CD4-positive, alpha-beta T cell treated with Interferon gamma for 1 hour (primary cell): Measurements from ENCODE around the gene MVB12B.
"Not testable (repeated sequence)": the region's sequence is repeated elsewhere in the genome, so short reads cannot be mapped to it uniquely, and the experiment has no call there.

ENCODE experiments used
- DNase-seq: peaks from one replicate; pipeline ENCODE4 v3.0.0-alpha.2; 2020

MVB12B gene

DNA sequence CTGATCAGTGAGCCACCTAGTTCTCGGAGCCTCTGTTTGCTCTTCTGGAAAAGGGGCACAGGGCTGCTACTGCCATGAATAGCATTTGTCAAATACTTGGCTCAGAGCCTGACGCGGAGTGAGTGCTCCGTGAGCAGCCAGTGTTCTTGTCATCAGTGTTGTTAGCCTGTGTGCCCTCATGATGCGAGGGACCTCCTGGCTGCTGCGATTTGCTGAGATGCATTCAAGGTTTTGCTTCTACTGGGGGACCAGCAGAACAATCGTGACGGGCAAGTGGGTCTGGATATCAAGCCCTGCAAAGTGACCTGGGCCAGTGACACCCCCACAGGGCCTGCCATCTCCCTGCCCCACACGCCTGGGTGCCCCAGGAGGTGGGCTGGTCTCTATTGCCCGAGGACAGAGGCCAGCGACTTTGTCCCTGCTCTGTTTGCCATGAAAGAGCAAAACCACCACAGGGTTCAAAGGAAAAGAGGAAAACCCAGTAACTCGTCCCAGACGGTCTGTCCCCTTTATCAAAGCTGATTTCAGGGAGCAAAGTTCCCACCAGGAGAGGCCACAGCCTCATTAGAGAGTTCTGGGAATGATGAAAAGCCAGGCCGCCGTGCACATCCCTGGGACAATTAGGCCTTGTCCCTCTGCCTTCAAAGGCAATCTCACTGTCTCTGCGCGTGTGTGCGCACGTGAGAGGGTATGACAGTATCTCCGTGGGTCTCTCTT is 200.6 kb downstream of the MVB12B start:
- no peak for DNase-seq

DNA sequence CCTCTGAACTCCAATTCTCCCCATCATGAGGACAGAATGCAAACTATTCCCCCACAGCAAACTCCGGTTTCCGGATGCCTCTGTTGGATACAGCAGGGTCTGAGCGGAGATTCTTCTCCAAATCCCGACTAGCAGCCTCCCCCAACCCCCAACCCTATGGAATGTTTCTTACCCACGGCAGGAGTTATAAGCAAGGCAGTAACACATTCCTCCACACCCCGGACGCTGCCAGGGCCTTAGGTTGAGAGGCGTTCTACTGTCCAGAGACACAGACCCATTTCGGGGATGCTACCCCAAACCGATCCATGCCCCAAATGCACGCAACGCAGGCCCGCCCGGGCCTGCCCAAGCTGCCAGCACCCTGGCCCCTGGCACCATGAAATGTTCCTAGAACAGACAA is 201.5 kb downstream of the MVB12B start:
- DNase-seq, result no peak

GRCh38 chr9:126528915-126529314 is 202.3 kb downstream of the MVB12B start:
- DNase-seq, result no peak

DNA sequence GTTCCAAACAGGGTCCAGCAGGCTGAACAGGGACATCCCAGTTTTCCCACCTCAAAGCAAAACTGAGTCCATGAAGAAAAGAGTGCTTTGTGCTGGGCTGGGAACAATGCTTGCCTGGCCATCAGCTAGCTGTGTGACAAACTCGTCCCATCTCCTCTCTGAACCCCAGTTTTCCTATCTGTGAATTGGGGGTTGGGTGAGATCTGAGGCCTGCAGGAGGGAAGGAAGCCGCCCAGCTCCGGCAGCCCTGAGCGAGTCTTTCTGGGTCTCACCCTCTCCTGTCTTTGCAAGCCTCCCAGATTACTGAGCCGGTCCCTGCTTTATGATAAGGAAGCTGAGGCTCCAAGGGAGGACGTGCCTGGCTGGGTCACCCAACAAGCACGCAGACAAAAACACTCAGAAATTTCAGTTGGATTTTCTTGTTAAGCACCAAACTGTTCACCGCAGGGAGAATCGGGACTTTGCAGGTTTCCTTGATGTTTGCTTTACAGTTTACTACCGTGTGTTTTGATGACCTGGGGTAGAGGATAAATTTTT is 204.5 kb downstream of the MVB12B start:
- DNase-seq, result no peak

- DNase-seq, result no peak
Observed at GRCh38 chr9:126531591-126531990, 205.0 kb downstream of the MVB12B start.

DNA sequence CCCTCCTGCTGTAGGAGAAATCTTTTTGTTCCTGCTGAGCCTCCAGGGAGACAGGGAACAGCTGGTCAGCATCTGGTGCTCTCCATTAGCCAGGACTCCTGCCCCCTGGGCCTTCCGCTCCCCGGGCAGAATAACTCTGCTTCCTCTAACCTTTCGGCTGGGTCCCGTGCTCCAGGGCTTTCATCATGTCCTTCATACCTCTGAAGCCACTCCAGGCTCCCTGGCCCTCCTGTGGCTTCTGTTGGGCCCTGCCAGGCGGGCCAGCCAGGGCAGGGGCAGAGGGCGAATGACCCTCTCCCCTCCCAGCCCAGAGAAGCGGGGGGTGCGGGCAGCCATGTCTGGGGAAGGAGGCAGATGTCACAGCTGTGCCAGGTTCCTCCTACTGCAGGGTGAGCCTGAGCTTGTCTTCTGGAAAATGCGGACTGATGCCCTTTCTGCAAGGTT is 205.4 kb downstream of the MVB12B start:
- no peak for DNase-seq

GRCh38 chr9:126532489-126532888 is 205.9 kb downstream of the MVB12B start:
- DNase-seq, result no peak

- no peak for DNase-seq
Observed at GRCh38 chr9:126532951-126533925, 206.6 kb downstream of the MVB12B start.

DNA sequence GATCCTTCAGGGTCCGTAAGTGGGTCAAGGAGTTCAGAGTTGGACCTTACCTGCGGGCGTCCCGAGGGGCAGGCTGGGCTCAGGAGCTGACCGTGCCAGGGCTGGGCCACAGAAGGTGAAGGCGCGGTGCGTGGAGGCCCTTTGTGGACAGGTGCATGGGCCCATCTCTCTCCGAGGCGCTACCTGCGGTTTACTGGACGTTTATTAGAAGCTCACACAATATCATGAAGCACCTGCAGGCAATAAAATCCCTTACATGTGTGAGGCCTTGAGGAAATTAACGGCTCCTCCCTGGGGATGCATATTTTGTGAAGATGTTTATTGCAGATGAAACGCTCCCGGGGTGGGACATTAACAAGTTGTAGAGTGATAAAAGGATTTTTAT is 207.3 kb downstream of the MVB12B start:
- DNase-seq, result no peak

DNA sequence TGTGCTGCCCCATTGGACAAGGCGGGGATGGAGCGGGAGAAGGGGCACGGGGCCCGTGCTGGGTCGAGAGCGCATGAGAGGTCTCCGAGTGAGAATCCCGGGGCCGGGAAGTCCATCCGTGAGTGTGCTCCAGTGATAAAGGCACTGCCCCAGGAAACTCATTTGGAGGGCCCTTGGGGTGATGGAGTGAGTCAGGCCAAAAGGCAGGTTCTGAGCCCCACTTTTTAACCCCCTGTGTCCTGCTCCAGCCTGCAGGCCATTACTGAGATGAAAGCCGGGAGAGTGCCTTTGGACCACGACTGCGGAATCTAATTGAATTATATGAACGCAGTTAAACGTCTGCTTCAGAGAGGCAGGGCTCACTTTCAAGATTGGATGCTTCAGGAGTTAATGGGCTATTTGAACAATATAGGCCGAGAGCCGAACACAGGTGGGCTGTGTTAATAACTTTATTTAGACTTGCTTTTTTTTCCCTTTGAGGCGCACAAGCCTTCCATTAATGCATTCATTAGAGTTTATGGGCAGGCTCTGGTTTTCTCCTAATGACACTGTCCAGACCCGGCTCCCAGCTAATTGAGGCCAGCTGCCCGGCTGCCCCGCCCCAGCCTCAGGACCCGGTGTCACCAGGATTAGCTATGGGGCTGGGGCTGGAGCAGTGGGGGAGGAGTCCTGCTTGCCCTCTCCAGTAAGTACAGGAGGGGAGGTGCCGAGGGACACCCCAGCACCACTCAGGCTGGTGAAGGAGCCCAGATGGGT is 208.0 kb downstream of the MVB12B start:
- DNase-seq, result no peak

GRCh38 chr9:126536131-126536530 is 209.5 kb downstream of the MVB12B start:
- no peak for DNase-seq

GRCh38 chr9:126536841-126537465 is 210.3 kb downstream of the MVB12B start:
- no peak for DNase-seq

GRCh38 chr9:126538550-126538949 is 211.9 kb downstream of the MVB12B start:
- no peak for DNase-seq

GRCh38 chr9:126540398-126540797 is 213.8 kb downstream of the MVB12B start:
- DNase-seq, result not testable (repeated sequence)

DNA sequence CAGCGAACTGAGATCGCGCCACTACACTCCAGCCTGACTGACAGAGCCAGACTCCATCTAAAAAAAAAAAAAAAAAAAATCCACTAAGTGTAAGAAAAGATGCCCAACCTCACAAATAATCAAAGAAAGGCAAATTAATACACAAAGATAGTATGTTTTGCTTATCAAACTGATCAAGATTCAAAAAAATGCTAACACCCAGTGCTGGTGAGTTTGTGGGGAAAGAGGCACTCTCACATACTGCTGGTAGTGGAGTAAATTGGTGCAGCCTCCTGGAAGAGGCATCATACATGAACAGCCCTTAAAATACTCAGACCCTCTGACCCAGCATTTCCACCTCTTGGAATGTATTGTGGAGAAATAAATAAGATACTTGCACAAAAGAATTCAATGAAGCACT is 216.9 kb downstream of the MVB12B start:
- DNase-seq, result no peak

DNA sequence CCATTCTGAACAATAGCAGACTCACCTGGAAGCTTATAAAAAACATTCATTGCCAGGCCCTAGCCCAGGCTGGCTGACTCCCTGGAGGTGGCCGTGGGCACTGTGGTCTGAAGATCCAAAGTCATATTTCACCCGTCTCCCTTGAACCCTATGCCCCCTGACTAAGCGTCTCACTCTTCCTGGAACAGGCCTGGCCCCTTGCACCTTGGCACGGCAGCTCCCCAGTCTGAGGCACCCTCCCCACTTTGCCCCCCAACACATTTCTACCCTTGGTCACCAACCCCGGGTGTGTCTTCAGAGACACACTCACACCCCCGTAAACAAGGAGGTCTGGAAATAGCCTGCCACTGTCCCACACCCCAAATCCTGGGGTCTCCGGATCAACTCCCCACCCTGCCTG is 218.5 kb downstream of the MVB12B start:
- DNase-seq, result no peak

- DNase-seq, result no peak
Observed at GRCh38 chr9:126546036-126546435, 219.4 kb downstream of the MVB12B start.

GRCh38 chr9:126548312-126548711 is 221.7 kb downstream of the MVB12B start:
- no peak for DNase-seq

- no peak for DNase-seq
Observed at GRCh38 chr9:126549246-126550006, 222.8 kb downstream of the MVB12B start.

- DNase-seq, result no peak
Observed at GRCh38 chr9:126550891-126551351, 224.3 kb downstream of the MVB12B start.

DNA sequence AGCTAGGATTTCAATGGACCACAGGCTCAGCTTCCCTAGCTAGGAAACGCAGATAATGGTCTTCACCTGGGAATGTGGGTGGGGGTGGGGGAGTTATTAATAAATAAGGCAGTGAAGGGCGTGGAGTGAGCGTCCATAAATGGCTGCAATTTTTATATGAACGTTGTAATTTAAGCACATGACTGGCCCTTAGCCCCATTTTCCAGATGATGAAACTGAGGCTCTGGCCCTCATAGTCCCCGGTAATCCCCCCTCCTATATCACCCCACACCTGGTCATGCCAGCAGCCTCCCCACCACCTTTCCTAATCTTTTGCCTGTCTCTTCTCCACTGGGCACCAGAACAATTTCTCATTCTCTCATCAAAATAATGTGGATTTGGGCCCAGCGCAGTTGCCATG is 225.2 kb downstream of the MVB12B start:
- no peak for DNase-seq

- no peak for DNase-seq
Observed at GRCh38 chr9:126554292-126554691, 227.7 kb downstream of the MVB12B start.
